ENCODE results near the gene NDOR1.

Gene NDOR1

DNA sequence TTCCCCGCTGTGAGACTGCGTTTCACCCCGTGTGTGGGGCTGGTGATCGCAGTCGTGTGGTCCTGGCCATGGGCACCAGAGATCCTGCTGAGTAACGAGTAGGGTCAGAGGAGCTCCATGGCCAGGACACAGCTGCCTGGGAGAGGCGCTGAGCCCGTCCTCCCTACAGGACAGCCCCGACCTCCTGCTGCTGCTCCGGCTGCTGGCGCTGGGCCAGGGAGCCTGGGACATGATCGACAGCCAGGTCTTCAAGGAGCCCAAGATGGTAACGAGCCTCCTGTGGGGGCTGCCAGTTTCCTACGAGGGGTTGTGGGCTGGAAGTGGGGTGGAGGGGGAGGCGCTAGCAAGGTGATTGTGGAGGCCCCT is 60.6 kb downstream of the NDOR1 start:
- no peak for DNase-seq
